ENCODE measurements around the gene SLIT3.
A peak's percentile ranks its signal among the peaks of the same experiment; 100 is the strongest.

The SLIT3 gene

DNA sequence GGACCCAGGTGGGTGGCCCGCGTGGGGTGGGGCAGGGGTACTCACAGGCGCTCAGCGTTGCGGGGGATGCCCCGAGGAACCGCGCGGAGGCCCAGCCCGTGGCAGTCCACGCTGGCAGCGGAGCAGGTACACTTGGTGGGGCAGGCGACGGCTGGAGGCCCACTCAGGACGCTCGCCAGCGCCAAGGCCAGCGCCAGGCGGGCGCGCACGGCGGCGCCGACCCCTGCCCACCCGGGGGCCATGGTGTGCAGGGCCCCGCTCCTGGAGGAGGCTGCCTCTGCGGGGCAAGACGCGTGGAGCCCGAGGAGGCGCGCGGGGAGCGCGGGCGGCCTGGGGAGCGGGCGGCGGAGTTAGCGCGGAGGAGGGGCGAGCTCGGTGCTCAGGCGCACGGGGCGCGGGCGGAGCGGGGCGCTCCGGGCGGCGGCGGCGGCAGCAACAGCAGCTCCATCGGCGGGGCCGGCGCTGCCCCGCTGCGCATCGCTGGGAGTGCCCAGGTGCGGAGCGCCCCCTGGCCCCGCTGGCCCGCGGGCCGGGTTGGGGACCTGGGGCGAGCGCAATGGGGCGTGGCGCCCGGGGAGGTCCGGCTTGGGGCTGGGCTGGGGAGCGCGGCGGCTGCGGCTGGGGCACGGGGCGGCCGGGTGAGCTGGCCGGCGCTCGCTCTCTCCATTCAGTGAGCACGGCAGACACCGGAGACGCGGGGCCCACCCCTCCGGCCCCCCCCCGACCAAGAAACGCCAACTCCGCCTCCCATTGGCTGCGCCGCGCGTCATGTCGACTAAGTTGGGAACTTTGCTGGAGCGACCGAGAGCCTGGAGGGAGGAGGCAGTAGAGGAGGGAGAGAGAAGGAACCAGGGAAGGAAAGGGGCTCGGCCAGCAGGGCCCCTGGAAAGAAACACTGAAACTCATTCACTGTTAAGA is at the start of gene SLIT3:
Gene SLIT3, minus strand, starts transcription at position 672 of the 918 bp plus-strand sequence. Its CDS starts 430 bp downstream, at position 242.
- no peak for DNase-seq

DNA sequence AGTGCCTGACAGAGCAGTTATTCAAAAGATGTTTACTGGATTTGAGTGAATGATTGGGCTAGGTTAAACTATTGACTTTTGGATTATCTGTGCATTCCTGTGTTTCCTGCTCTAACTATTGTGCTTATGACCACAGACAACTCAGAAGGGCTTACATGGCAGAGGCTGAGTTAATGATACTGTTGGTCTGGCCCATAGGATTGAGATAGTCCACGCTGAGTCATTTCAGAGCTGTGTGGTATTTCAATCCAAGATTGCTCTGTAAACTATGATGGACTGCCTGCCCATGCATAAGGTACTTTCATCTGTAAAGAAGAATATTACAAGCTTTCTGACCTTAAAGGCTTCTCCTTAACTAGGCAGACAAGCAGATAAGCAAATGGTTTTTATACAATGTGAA is 49.1 kb upstream of the SLIT3 start:
- DNase-seq: no peak

DNA sequence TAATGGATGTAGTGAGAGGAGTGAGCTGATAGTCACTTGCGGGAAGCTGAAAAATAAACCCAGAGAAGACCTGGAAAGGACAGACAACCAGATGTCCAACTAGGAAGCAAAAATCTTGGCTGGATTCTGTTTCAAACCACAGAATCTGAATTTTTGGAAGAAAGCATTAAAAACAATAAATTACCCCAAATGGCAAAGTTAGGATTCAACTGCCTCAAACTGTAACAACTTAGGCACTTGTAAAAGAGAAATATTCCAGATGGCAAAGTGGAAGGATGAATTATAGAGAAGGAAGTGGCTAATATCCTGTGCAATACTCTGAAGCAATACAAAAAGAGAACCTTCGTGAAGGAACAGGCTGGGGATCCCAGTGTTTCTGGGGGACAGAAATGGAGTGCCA is 46.8 kb upstream of the SLIT3 start:
- peak in 1 of 3 donors; percentile 3 for DNase-seq

DNA sequence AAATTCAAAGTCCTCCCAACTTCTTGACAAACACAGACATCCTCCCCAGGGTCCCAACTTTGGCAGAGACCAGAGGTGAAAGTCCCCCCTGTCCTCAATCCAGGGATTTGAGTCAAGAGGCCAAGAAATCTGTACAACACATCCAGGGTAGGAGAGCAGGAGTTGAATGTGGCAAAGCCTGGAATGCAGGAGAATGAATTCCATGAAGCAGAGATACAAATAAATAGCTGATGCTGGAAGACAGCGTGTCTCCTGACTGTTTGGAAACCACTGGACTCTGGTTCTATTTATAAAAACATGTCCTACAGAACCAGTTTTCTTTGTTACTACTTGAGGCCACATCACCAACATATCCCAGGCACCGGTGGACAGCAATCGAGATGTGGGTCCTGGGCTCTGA is 43.7 kb upstream of the SLIT3 start:
- DNase-seq: no peak

DNA sequence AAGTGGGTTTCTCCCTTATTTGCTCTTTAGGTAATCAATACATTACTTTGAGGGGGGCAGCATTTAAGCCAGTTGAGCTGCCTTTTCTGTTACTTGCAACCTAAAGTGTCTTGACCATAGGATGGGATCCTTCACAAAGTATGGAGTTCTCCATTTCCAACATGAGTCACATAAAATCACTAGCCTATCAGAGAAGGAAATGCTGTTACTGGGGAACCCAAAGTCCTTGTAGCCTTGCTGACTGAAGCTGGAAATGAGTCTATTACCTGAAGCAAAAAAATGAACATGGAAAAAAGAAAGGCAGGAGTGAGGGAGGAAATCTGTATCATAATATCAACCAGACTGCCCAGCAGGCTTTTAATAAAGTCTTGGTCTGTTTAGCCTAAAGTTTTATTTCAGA is 42.8 kb upstream of the SLIT3 start:
- DNase-seq: no peak

DNA sequence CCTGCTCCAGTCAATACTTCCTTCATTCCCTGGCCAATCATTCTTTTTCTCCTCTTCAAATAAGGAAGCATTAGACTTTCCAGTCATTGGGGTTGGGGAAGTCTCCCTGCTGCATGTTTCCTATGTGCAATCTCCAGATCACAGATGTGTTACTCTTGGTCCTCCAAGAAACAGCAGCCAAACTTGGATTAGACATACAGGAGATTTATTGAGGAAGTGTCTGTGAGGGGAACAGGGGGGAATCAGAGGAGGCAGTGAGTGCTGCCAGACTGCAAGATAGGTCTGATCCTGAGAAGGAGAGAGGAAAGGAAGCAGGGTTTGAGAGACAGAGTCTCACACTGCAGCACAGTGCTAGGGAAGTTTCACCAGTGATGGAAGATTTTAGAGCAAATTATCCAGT is 40.6 kb upstream of the SLIT3 start:
- DNase-seq: no peak

DNA sequence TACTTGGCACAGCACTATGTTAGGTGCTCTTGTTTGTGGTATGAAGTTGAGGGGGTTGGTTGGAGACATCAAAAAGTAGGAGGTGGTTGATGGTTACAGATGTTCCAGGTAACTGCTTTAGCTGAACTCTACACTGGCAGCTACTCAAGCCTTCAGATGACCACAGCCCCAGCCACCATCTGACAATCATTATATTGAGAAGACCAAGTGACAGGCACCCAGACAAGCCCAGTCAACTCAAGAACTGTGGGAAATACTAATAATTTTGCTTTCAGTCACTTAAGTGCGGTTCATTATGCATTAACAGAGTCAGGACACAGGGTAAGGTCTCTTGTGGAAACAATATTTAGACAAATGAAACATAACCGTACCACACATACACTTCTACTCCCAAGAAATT is 38.9 kb upstream of the SLIT3 start:
- no peak for DNase-seq

DNA sequence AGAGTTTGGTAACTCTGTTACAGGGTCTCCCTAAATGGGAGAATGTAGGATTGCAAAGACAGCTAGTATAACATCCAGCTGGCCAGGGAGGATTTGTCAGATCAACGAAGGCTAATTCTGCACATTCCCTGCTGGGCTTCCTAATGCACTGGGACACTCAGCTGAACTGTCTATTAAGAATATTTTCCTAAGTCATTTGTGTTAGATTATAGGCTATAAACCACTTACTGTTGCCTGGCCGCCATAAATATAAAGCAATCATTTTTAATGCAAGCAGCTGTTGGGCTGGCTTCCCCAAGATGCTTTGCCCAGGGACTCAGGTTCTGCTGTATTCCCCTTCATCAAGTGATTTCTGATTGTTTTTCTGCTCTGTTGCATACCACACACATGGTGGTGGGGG is 35.3 kb upstream of the SLIT3 start:
- DNase-seq: no peak

DNA sequence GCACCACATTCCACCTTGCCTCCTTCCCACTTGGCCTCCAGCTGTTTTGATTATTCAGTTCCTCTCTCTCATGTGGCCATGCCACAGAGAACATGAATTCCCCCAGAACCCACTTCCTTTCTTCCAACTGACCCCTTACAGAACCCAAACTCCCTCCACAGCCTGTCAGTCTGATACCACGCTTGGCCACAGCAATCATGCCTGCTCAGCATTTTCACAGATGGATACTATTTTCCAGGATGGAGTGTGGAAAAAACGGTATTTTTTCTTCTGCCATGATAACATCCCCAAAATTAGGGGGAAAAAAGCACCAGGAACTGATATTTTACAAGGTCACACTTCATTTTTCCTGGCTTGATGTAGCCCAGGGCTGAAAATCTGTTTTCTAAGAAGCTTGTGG is 34.9 kb upstream of the SLIT3 start:
- DNase-seq: no peak

DNA sequence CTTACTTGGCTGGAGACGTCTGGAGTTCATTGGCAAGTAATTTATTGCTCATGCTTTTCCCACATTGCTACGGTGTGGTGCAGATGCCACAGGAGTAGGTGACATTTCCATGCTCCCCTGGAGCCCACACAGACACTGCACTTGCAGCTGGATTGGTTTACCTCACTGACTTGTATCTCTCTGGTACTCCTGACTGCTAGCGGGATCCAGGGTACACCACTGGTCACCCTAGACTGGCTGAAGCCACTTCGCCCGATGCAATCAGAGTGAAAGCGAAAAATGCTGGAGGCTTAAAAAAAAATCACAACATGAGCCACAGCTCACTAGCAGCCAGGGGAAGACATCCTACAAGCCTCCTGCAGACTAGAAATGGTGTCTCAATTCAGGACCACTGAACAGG is 32.6 kb upstream of the SLIT3 start:
- DNase-seq: no peak

DNA sequence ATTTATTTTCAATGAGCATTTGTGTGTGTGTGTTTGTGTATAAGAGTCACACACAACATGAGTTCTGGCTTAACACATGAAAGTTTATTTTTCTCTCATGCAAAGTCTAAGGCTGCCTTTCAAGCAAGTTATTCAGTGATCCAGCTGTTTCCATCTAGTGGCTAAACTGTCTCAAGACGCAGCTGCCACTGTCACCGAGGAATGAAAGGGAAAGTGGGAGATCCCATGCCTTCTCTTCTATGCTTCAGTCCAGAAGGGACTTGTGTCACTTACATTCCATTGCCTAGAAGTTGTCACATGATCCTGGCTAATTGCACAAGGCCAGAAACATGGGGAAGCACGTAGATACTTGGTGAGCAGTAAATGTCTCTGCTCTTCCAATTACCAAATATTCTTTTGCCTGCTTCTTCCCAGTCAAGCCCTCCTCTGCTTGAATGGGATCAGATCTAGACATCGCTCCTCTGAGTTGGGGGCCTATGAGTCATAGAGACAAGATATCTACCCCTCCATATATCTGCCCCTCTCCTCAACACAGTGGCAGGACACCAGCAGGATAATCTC is 30.4 kb upstream of the SLIT3 start:
- peak in 1 of 3 donors; percentile 2 for DNase-seq

DNA sequence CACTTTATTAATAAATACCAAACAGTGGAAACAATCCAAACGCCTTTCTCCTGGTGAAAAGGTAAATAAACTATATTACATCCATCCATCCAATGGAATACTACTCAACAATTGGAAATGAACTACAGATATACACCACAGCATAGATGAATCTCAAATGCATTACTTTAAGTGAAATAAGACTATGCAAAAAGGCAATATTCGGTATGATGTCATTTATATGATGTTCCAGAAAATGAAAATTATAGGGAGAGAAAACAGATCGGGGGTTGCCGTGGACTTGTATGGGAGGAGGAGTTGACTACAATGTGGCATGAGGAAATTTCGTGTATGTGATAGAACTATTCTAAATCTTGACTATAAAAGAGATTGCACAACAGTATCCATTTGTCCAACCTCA is 27.5 kb upstream of the SLIT3 start:
- no peak for DNase-seq

DNA sequence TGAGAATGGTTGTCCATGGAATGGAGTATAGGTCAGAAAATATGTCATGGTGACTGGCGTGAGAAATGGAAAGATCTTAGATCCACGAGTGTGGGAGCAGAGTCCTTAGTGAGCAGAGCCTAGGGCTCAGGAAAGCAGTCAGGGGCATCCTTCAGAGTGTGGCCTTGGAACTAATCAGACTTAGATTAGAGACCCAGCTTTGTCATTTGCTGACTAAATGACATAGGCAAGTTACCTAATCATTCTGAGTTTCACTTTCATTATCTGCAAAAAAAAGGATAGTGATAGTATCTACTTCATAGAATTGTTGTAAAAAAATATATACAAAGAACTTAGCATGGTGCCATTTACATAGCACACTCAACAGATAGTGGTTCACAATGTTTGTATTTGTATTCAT is 24.3 kb upstream of the SLIT3 start:
- DNase-seq: no peak

DNA sequence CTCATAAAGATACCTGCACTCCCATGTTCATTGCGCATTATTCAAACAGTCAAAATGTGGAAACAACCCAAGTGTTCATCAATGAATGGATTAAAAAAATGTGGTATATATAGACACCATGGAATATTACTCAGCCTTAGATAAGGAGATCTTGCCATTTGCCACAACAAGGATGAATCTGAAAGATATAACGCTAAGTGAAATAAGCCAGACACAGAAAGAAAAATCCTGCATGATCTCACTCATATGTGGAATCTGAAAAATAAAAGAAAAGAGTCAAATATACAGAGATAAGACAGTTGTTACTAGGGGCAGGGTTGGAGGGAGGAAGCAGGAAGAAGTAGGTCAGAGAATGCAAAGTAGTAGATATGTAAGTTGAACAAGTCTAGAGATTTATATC is 17.6 kb upstream of the SLIT3 start:
- no peak for DNase-seq

DNA sequence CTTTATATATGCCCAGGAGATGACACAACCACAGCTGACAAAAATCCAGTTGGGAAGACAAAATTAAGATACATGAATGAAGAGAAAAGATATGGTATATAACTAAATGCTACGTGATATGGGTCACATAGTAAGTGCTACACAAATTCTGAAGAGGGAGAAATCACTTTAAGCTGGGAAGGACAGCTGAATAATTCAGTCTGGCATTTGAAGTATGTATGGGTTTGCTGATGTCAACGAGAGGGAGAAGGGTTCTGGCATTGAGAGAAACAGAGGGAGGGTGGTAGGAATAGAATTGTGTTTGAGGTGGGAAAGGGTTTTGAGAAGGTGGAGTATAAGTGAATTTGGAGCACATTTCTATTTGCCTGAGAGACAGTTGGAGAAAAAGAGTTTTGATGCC is 6.7 kb upstream of the SLIT3 start:
- no peak for DNase-seq

DNA sequence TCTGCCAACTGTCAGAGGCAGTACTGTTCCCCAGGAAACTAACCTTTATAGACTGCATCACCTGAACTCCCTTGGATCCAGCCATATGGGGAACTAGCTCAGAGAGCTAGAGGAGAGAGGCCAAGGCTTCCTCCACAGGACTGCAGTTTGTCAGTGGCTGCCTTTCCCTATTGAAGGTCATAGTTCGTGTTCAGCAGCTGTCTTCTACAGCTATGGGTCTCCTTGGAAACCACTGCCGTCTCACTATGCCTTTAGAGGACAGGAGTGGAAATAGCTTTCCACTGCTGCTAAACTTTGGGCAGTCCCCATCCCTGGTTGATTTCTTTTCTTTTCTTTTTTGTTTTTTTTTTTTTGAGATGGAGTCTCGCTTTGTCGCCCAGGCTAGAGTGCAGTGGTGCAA is 4.4 kb upstream of the SLIT3 start:
- no peak for DNase-seq

DNA sequence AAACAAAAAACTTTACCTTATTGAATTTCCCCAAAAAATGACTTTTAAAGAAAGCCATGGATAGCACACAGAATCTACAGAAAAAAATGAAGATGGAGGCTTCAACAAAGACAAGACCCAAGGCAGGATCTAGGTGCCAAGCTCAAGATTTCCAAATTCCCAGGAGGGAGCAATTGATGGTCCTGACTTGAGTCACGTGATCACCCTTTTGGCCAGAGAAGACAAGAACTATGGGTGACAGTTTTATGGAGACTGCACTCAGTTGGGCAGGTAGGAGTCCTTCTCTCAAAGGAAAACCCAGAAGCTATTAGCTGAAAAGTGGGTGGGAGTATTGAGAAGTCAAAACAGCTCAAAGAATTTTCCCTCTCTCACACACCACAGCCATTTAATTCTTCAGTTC is 3.2 kb upstream of the SLIT3 start:
- DNase-seq: no peak

DNA sequence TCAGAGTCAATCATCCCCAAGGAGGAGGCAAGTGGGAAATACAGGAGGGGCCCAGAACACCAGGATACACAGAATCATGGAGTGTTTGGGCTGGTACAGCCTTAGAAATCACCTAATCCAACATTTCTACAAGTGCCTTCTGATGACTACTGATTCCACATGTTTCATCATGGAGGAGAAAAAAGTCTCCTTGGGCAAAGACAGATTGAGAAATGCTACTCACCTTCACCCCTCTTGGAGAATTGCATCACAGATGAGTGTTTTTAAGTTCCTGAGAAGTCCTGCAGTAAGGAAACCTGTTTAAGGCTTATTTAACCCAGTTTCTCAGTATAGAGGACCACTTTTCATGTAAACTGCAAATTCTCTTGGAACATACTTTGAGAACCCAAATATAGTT is 2.2 kb upstream of the SLIT3 start:
- DNase-seq: no peak

DNA sequence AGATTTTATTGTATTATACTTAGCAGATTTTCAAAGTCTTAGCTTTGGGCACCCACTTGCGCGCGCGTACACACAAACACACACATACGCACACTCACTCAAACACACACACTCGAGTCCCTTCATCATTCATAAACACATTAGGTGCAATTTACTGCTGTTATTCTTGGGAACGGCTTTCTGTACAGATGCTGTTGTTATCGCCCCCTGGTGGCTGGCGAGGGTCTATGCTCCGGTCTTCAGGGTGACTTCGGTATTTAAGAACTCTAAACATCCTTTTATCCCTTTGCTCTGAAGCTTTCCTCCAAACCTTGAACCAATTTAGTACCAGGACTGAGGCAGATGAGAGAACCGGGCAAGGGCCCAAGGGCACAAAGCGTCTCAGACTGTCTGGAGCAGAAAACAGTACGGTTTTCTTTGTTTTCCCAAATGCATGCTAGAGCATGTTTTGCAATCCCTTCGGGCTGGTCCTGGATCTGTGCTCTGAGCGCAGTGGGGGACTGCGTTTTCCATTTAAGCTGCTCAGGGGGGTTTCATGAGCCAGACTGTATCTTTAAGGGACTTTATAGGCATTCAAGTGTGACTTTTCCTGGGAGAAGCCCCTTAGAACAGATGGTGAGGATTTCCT is 1.7 kb upstream of the SLIT3 start:
- peak; percentile 68 to 86 (median 81) for DNase-seq

DNA sequence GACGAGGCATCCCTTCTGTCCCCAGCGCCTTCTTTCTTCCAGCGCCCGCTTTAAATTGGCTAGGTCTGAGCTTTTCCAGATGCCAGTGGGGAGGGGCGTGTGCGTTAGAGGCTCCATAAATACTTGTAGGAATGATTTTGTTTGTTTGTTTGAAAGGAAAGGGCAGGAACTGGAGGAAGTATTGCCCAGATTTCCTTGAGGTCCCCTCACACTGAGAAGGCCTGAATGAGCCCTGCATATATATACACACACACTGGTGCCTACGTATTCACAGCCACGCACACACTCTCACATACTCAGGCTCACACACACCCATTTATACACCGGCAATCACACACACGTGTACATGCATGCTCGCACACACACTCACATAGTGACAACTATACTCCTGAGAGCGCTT is 1.0 kb upstream of the SLIT3 start:
- DNase-seq: no peak

DNA sequence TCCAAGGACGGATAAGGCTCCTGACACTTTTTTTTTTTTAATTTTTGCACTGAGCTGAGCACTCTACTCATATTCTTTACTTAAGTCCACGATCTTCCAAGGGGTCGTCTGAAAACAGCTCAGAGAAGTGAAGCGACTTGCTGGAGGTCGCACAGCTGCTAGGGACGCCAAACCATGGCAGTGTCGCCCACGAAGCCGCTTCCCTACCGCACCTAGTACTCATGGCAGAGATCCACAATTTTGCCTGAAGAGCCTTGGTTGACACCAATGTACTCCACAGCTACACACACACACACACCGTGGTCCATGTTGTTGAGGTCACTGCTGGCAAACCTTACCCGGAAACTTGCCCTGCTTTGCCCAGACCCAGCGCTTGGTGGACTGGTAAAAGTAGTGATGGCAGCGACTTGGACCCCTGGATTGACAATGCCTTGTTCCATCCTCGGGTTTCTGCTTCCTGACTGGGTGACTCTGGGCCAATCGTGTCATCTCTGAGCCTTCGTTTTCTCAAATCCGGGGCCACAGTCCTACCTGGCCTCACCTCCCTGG is 521 bp upstream of the SLIT3 start:
- no peak for DNase-seq

DNA sequence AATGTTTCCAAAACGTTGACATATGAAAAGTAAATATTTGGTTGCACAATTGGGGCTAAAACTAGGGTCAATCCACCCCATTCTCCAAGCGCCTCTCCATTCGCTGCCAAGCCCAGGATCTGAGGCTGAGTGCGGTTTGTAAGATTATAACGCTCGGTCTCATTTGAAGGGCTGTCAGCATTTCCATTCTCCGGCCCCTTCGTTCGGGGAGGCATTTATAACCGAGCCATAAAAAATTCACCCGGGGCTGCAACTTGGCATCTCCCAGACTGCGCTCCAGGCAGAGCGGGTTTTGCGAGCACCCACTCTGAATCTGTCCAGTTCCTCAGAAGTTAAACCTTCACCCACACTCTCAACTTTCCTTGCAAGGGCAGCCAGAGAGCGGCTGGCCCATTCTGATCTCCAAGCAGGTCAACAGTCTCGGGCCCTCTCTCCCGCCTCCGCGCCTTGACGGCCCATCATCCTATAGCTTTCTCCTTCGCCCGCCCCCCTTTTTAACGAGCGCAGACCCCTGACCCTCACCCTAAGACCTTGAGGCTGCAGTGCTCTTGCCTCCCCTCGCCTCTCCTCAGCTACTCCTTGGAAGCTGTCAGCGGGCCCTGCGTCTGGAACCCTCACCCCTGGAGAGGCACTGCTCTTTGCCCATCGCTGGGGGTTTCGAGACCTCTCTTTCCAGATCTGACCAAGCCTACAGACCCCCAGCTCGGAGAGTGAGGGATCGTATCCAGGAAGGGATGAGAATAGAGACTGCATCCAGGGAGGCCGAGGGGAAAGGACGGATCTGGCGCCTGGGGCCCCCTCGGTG is 1.1 kb downstream of the SLIT3 start:
- no peak for DNase-seq

DNA sequence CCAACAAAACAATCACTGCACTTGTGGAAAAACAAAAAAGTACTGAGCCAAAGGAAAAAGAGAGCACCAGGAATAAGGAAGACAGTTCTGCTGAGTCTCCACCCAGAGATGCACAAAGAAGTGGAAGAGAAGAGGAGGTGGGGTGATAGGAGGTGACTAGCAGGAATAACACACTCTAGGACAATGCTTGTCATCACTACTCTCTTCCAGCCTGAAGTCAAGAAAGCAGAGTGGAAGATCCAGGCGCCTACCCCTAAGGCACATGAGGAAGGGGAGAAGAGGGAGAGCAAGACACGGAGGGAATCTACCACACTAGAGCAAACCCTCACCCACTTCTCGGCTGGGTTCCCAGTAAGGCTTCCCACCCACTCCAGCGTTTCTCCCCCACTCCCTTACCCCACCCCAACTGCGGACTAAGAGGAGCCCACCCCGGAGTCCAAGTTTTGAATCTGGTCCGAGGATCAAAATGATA is 1.7 kb downstream of the SLIT3 start:
- DNase-seq: no peak
